Spinal cord (tissue), 10 donors: Measurements from ENCODE around the gene RAB40A. TPM values are rescaled to one million over a fixed set of nuclear protein-coding genes. Genes with fewer than 3 reads are reported as not detected.

Source experiments
- DNase-seq, 6 donors: peaks; one replicate each; pipeline versions ENCODE4 v3.0.0 to v3.0.0-alpha.2; 2013 to 2015; ENCODE audit warnings: low spot score in 6 of 6, low read depth in 4 of 6
- H3K27ac ChIP-seq: one replicate; pipeline ENCODE4 v1.5.1; 2013; ENCODE audit warnings: low read depth, low read length, control low read depth
- H3K27me3 ChIP-seq: one replicate; pipeline ENCODE4 v1.6.1; 2013; ENCODE audit warnings: low read length; ENCODE audit not compliant: control insufficient read depth, insufficient read depth
- H3K36me3 ChIP-seq: one replicate; pipeline ENCODE4 v1.6.1; 2013; ENCODE audit warnings: low read length; ENCODE audit not compliant: control insufficient read depth, insufficient read depth
- H3K4me1 ChIP-seq: one replicate; pipeline ENCODE4 v1.6.1; 2013; ENCODE audit warnings: low read length; ENCODE audit not compliant: control insufficient read depth, insufficient read depth
- H3K4me3 ChIP-seq: one replicate; pipeline ENCODE4 v1.5.1; 2013; ENCODE audit warnings: low read depth, low read length, control low read depth
- H3K9me3 ChIP-seq: one replicate; pipeline ENCODE4 v1.6.1; 2013; ENCODE audit warnings: low read length; ENCODE audit not compliant: control insufficient read depth, insufficient read depth
- WGBS: methylation state at CpG from one replicate; pipeline ENCODE4 v1.1.5; 2013; ENCODE audit warnings: missing lambda C conversion rate; ENCODE audit not compliant: insufficient coverage; 5-methylcytosine and 5-hydroxymethylcytosine counted together
- long read RNA-seq, 4 donors: transcript quantifications; one replicate each; lab custom pipeline, GENCODE V29; 2026
- polyA plus RNA-seq, 2 donors: library from polyadenylated mRNA; unstranded; fragments of 120-200 nt; gene quantifications; one replicate each; pipeline ENCODE4 v1.2.1, GENCODE V29; 2013; ENCODE audit not compliant: insufficient read length in 2 of 2
- total RNA-seq, 2 donors: library from RNA; depleted of rRNA in 1 of 2; stranded (reverse); fragments of 120-200 nt in 1 of 2; fragments of >200 nt in 1 of 2; gene quantifications; one replicate each; pipeline versions ENCODE4 v1.2.3 to v1.2.4, GENCODE V29; 2013 to 2014
- donor health status: healthy.

The RAB40A gene, protein sequence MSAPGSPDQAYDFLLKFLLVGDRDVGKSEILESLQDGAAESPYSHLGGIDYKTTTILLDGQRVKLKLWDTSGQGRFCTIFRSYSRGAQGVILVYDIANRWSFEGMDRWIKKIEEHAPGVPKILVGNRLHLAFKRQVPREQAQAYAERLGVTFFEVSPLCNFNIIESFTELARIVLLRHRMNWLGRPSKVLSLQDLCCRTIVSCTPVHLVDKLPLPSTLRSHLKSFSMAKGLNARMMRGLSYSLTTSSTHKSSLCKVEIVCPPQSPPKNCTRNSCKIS
- total RNA-seq (1 to 10 TPM in 1 of 2 donors, under 1 TPM in 1; 0.88 to 1.2 TPM), polyA plus RNA-seq (1 to 10 TPM; 2.9 to 3.0 TPM)
- long read RNA-seq, donor 1, partial matches to known transcripts = 0 of 2 reads
- long read RNA-seq, donor 1, other reads (novel, unspliced or antisense) = 0 of 2 reads
- long read RNA-seq, donor 2 = 0 reads
- long read RNA-seq, donor 3, partial matches to known transcripts = 80 of 86 reads
- long read RNA-seq, donor 3, other reads (novel, unspliced or antisense) = 5 of 86 reads
- long read RNA-seq, donor 4, transcript RAB40A-202 (1 exons, 3,126 nt) = major isoform, 5 of 84 reads
- long read RNA-seq, donor 4, partial matches to known transcripts = 62 of 84 reads
- long read RNA-seq, donor 4, other reads (novel, unspliced or antisense) = 17 of 84 reads

DNA sequence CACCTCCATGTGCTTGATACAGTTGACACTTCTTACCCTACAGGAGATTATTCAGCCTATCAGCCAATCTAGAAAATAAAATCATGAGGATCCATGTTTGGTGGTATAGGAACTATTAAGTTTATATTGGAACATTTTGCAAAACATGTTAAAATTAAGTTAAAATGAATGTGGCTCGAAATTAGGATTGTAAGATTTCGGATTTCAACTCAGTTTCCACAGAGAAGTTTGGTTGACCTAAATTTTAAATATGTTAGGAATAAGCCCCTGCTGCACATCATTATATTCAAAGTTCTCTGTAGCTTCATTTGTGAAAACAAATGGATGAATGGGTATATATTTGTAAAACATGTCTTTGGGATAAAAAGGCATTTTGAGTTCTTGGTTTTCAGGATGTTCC lies at the start of gene RAB40A:
RAB40A (minus strand) TSS at position 101 of the 400 bp plus-strand sequence. CDS start 18,733 bp downstream, outside the sequence.
- no peaks in the 10 kb centered on the region for H3K9me3 ChIP-seq
- no peak within 1 kb of the TSS for H3K27ac ChIP-seq
- peaks cover 2% of the 10 kb centered on the region for H3K27me3 ChIP-seq
- H3K36me3 ChIP-seq = no peaks in the 10 kb centered on the region
- no peak within 1 kb of the TSS for H3K4me3 ChIP-seq
- no CpG with 5 or more reads among the region's 2 CpGs for whole genome bisulfite sequencing
- DNase-seq = no peak
- H3K4me1 ChIP-seq = no peaks in the 10 kb centered on the region

DNA sequence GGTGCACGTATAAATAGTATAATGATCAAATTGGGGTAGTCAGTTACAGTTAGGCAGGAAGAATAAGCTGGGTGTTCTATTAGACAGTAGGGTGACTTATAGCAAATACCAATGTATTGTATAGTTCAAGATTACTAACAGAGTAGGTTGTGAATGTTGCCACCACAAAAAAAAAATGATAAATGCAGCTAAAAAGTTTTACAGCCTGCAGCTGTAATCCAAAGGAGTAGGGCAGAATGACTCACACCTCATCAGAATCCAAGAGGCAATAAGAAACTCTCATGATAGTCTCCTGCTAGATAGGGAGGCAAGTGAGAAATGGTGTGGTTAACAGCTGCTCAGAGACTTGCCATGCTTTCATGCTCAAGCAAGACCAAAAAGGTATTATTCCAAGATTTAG lies 46.5 kb upstream of the RAB40A start:
- H3K27me3 ChIP-seq = peaks cover 7% of the 10 kb centered on the region
- no peak overlapping the region for H3K4me3 ChIP-seq
- H3K27ac ChIP-seq = no peak overlapping the region
- H3K9me3 ChIP-seq = no peaks in the 10 kb centered on the region
- no peaks in the 10 kb centered on the region for H3K36me3 ChIP-seq
- DNase-seq = no peak
- H3K4me1 ChIP-seq = no peaks in the 10 kb centered on the region
- WGBS = no CpG with 5 or more reads among the region's 1 CpG

DNA sequence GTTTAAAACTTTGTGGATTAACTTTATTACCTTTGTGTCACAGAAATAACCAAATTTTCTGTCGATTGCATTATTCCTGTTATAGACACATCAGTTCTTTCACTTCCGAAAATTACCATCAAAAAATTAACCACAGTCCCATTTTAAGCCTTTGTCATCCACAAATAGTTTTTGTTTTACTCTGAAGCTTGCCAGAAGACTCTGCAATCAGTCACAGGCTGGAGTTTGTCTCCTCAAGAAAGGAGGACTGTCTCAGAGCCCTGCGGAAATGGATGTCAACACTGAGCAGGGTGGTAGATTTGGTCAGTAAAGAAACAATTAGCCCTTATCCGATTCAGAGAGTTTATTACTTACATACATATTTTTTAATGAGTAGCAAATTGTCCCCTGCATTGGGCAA lies 45.9 kb upstream of the RAB40A start:
- 75% methylated on average over 2 of the region's 4 CpGs for WGBS
- Histone ChIP-seq H3K9me3 (no peaks in the 10 kb centered on the region), H3K36me3 (no peaks in the 10 kb centered on the region), H3K4me1 (no peaks in the 10 kb centered on the region), H3K27ac (no peak overlapping the region), H3K27me3 (peaks cover 7% of the 10 kb centered on the region), H3K4me3 (no peak overlapping the region)
- DNase-seq = no peak

DNA sequence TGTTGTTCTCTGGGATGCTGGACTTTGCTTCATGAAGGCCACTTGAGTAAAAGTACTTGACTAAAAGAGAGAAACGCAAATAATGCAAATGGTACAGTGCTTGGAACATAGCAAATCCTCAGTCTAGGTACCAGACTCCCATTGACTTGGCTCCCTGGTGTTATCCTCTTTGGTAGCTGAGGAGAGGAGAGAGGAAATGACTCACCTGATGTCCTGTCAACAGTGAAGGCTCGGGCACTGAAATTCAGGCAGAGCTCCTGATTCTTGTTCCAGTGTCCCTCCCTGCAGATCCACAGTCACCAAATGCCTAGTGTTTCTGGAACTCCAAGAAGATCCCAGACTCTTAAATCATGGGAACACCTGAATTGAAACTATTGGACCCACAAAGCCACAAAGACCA lies 43.5 kb upstream of the RAB40A start:
- 64% methylated on average over 2 of the region's 2 CpGs for WGBS
- H3K9me3 ChIP-seq = no peaks in the 10 kb centered on the region
- DNase-seq = no peak
- no peaks in the 10 kb centered on the region for H3K4me1 ChIP-seq
- H3K36me3 ChIP-seq = no peaks in the 10 kb centered on the region
- no peak overlapping the region for H3K27ac ChIP-seq
- H3K4me3 ChIP-seq = no peak overlapping the region
- peaks cover 12% of the 10 kb centered on the region for H3K27me3 ChIP-seq

DNA sequence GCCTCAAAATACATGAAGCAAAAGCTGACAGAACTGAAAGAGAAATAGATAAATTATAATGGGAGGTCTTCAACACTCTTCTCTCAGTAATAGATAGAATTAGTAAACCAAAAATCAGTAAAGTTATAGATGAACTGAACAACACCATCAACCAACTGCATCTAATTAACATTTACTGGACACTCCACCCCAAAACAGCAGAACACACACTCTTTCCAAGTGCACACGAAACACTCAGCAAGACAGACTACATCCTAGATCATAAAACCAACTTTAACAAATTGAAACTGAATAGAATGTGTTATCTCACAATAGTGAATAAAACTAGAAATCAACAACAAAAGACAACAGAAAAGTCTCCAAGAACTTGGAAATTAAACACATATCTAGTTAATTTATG lies 41.0 kb upstream of the RAB40A start:
- WGBS = no CpG with 5 or more reads among the region's 1 CpG
- H3K27me3 ChIP-seq = peaks cover 15% of the 10 kb centered on the region
- H3K4me1 ChIP-seq = no peaks in the 10 kb centered on the region

DNA sequence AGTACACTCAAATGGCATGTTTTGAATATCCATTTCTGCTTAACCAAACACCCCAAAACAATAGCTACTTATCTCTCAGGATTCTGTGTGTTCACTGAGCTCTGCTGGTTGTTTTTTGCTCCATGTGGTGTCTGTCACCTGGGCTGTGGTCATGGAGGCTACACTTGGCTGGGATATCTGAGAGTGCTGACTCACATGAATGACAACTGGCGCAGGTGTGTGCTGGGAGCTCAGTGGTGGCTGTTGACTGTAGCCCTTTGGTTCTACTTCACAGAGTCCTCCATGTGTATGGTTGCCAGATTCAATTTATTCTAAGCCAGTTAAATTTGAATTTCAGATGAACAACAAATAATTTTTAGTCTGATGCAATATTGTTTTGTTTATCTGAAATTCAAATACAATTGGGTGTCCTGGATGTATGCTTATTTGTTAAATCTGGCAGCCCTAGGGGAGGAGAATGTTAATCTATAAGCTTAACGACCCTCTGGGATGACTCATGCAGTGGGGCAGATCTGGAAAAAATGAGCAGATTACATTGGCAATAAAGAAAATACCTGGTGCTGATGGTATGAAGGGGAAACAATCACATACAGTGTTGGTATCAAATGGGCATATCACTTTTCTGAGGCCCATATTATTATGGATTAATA lies 37.8 kb upstream of the RAB40A start:
- Histone ChIP-seq H3K9me3 (no peaks in the 10 kb centered on the region), H3K4me1 (no peaks in the 10 kb centered on the region), H3K27ac (no peak overlapping the region), H3K4me3 (no peak overlapping the region), H3K36me3 (no peaks in the 10 kb centered on the region), H3K27me3 (peaks cover 14% of the 10 kb centered on the region)
- WGBS = 0% methylated on average over 1 of the region's 2 CpGs
- DNase-seq = no peak

More for the DNA sequence above, 41.0 kb upstream of the RAB40A start:
- Histone ChIP-seq H3K4me3 (no peak overlapping the region), H3K36me3 (no peaks in the 10 kb centered on the region), H3K9me3 (no peaks in the 10 kb centered on the region), H3K27ac (no peak overlapping the region)
- no peak for DNase-seq

DNA sequence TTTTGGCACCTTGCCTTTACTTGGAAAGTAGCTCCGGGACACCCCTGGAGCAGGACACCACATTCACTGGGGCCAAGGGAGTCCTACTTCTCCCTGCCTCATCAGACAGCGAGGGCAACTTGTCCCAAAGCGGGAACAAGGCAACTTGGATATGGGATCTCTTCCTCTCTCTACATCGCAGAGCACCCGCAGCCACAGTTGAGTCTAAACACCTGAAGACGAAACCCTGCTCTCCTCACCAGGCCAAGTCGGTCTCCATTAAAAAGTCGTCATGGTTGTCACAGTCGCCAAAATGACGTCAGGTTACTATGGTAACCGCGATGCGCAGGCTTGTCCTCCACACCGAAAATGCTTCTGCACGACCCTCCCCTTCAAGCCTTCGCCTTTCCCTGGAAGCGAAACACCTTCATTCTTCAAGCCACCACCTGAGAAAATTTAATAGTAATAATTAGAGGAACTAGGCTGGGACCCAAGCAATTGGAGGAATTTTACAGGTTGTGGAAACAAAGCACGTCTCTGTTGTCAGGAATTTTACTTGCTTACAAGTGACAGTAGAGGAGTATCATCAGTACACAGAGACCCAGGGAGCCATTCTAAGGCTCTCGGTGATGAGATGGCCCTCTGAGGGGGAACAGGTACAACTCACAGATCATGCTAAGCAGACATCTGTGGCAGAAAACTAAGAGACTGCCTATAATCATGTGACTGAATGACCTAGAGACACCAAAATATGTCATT lies 35.6 kb upstream of the RAB40A start:
- H3K36me3 ChIP-seq = no peaks in the 10 kb centered on the region
- no peaks in the 10 kb centered on the region for H3K9me3 ChIP-seq
- H3K27ac ChIP-seq = peak overlapping the region; percentile 37
- peaks cover 14% of the 10 kb centered on the region for H3K27me3 ChIP-seq
- H3K4me3 ChIP-seq = peak overlapping the region; percentile 57
- H3K4me1 ChIP-seq = no peaks in the 10 kb centered on the region
- 20% methylated on average over 15 of the region's 19 CpGs for WGBS
- peak; percentile 71 to 97 (median 80) for DNase-seq

DNA sequence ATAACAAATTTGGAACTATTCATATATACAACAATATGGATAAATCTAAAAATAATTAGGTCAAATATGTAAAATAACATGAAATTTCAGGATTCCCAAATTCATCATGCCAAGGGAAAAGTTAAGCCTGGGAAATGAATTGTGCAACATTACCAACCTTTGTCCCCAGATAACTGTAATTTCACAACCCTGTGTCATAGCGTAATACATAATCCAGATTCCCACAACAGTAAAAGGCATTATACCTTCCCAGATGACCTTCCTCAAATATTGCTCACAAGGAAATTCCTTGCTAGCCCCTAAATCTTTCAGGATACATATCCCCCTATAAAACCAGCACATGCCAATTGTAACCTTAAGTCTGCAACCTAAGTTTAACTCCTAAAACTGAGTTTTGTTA lies 32.9 kb upstream of the RAB40A start:
- Histone ChIP-seq H3K27ac (no peak overlapping the region), H3K4me1 (no peaks in the 10 kb centered on the region), H3K36me3 (no peaks in the 10 kb centered on the region), H3K27me3 (peaks cover 6% of the 10 kb centered on the region), H3K4me3 (no peak overlapping the region), H3K9me3 (peaks cover 2% of the 10 kb centered on the region)
- no peak for DNase-seq
- WGBS = 100% methylated on average over 1 of the region's 1 CpG

DNA sequence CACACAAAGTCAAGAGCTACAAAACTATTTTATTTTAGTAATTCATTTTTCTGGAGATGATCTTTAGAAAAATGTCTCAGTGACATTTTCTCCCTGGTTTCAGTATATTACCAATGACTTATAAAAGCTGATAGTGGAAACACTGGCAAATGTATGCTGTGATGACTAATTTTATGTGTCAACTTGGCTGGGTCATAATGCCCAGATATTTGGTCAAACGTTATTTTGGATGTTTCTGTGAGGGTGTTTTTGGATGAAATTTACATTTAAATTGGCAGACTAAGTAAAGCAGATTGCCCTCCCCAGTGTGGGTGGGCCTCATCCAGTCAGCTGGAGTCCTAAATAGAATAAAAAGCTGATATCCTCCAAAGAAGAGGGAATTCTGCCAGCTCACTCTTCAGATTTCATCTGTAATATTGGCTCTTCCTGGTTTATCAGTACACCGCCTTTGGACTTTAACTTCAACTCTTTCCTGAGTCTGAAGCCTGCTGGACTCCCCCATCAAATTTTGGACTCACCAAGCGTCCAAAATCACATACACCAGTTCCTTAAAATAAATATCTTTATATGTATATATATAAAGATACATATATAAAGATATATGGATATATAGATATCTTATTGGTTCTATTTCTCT lies 31.2 kb upstream of the RAB40A start:
- peaks cover 6% of the 10 kb centered on the region for H3K27me3 ChIP-seq
- no peak overlapping the region for H3K27ac ChIP-seq
- 14% methylated on average over 1 of the region's 3 CpGs for WGBS

More for the DNA sequence above, 31.2 kb upstream of the RAB40A start:
- no peaks in the 10 kb centered on the region for H3K36me3 ChIP-seq
- DNase-seq = no peak
- H3K4me3 ChIP-seq = no peak overlapping the region
- H3K9me3 ChIP-seq = peaks cover 6% of the 10 kb centered on the region
- H3K4me1 ChIP-seq = no peaks in the 10 kb centered on the region
